SK-N-MC (cell line): ENCODE measurements around the gene DNAH11.

Source experiments
- DNase-seq: peaks from one replicate; pipeline ENCODE4 v3.0.0-alpha.2; 2011; ENCODE audit warnings: low read depth, low spot score
- H3K27ac ChIP-seq: fragments of 200-600 bp; sonication (generic); 2 replicates; pipeline ENCODE4 v1.5.1; 2016; ENCODE audit warnings: mixed run types
- H3K36me3 ChIP-seq: fragments of 200-600 bp; sonication (generic); 2 replicates; pipeline ENCODE4 v1.6.1; 2017; ENCODE audit warnings: antibody characterized with exemption, low read length, mixed read lengths; ENCODE audit not compliant: insufficient read depth
- H3K4me3 ChIP-seq: fragments of 200-600 bp; sonication (generic); 2 replicates; pipeline ENCODE4 v1.5.1; 2016
- H3K9ac ChIP-seq: fragments of 200-600 bp; sonication (generic); 2 replicates; pipeline ENCODE4 v1.8.0; 2017; ENCODE audit warnings: mixed run types, mixed read lengths; ENCODE audit not compliant: insufficient read length
- H3K9me3 ChIP-seq: fragments of 200-600 bp; sonication (generic); 2 replicates; pipeline ENCODE4 v1.6.1; 2017; ENCODE audit warnings: low read depth, mild to moderate bottlenecking, antibody characterized with exemption, low read length, moderate library complexity, mixed read lengths
- EZH2 ChIP-seq: fragments of 200-600 bp; sonication (generic); IDR thresholded peaks from one replicate; pipeline ENCODE4 v1.6.1; 2017; ENCODE audit warnings: antibody characterized with exemption
- FOXP2 ChIP-seq: optimal IDR thresholded peaks from 2 replicates; pipeline ENCODE3; 2011; ENCODE audit warnings: mild to moderate bottlenecking, moderate library complexity; ENCODE audit not compliant: insufficient read depth; ENCODE audit errors: extremely low read length, control extremely low read depth
- POLR2AphosphoS5 ChIP-seq: IDR thresholded peaks from 2 replicates; pipeline ENCODE4 v1.6.1; 2012; ENCODE audit warnings: mild to moderate bottlenecking, low read depth, low read length, borderline replicate concordance

The DNAH11 gene

GRCh38 chr7:21572331-21573313 is 29.8 kb downstream of the DNAH11 start:
- H3K4me3 ChIP-seq, result no peak overlapping the region
- H3K9me3 ChIP-seq, result no peaks in the 10 kb centered on the region
- no peak overlapping the region for H3K27ac ChIP-seq
- no peak for TF ChIP-seq FOXP2
- no peak for TF ChIP-seq POLR2AphosphoS5
- no peak for TF ChIP-seq EZH2
- no peak for DNase-seq
- no peak overlapping the region for H3K9ac ChIP-seq
- H3K36me3 ChIP-seq, result no peaks in the 10 kb centered on the region

GRCh38 chr7:21579341-21580072 is 36.7 kb downstream of the DNAH11 start:
- DNase-seq, result no peak
- TF ChIP-seq POLR2AphosphoS5 (no peak), FOXP2 (no peak), EZH2 (no peak)
- Histone ChIP-seq H3K4me3 (no peak overlapping the region), H3K9ac (no peak overlapping the region), H3K27ac (no peak overlapping the region), H3K36me3 (no peaks in the 10 kb centered on the region), H3K9me3 (no peaks in the 10 kb centered on the region)

- DNase-seq, result no peak
- Histone ChIP-seq H3K9ac (no peak overlapping the region), H3K36me3 (no peaks in the 10 kb centered on the region), H3K27ac (no peak overlapping the region), H3K4me3 (no peak overlapping the region), H3K9me3 (no peaks in the 10 kb centered on the region)
- no peak for TF ChIP-seq POLR2AphosphoS5
- TF ChIP-seq FOXP2, result no peak
- no peak for TF ChIP-seq EZH2
Measured at GRCh38 chr7:21580073-21580521, 37.3 kb downstream of the DNAH11 start.

- Histone ChIP-seq H3K9ac (no peak overlapping the region), H3K4me3 (no peak overlapping the region), H3K27ac (no peak overlapping the region), H3K9me3 (no peaks in the 10 kb centered on the region), H3K36me3 (no peaks in the 10 kb centered on the region)
- no peak for TF ChIP-seq POLR2AphosphoS5
- TF ChIP-seq EZH2, result no peak
- no peak for TF ChIP-seq FOXP2
- DNase-seq, result no peak
Measured at GRCh38 chr7:21585070-21585724, 42.4 kb downstream of the DNAH11 start.

- TF ChIP-seq POLR2AphosphoS5 (no peak), EZH2 (no peak), FOXP2 (no peak)
- Histone ChIP-seq H3K9ac (no peak overlapping the region), H3K36me3 (no peaks in the 10 kb centered on the region), H3K9me3 (no peaks in the 10 kb centered on the region), H3K27ac (no peak overlapping the region), H3K4me3 (no peak overlapping the region)
- DNase-seq, result no peak
Measured at GRCh38 chr7:21587139-21587784, 44.4 kb downstream of the DNAH11 start.

- TF ChIP-seq EZH2, result no peak
- no peak for TF ChIP-seq POLR2AphosphoS5
- no peak for TF ChIP-seq FOXP2
- Histone ChIP-seq H3K9ac (no peak overlapping the region), H3K27ac (no peak overlapping the region), H3K4me3 (no peak overlapping the region), H3K9me3 (no peaks in the 10 kb centered on the region), H3K36me3 (no peaks in the 10 kb centered on the region)
- no peak for DNase-seq
Measured at GRCh38 chr7:21596801-21597200, 54.0 kb downstream of the DNAH11 start.

- H3K9me3 ChIP-seq, result no peaks in the 10 kb centered on the region
- DNase-seq, result no peak
- H3K36me3 ChIP-seq, result no peaks in the 10 kb centered on the region
Measured at GRCh38 chr7:21603462-21603861, 60.6 kb downstream of the DNAH11 start.

More at GRCh38 chr7:21603462-21603861, 60.6 kb downstream of the DNAH11 start:
- H3K4me3 ChIP-seq, result no peak overlapping the region
- TF ChIP-seq FOXP2 (no peak), POLR2AphosphoS5 (no peak), EZH2 (no peak)
- H3K9ac ChIP-seq, result no peak overlapping the region
- H3K27ac ChIP-seq, result no peak overlapping the region
